GM12878 (cell line): ENCODE results near the gene DLX5.

ENCODE experiments used
- CTCF ChIP-seq, 3 experiments: IDR thresholded peaks in 2 of 3; conservative IDR thresholded peaks in 1 of 3; 2 replicates each; pipeline ENCODE4 v1.5.1; 2011; ENCODE audit warnings: low read depth in 3 of 3, low read length in 3 of 3, mild to moderate bottlenecking in 3 of 3, control low read depth in 2 of 3, moderate library complexity in 2 of 3, inconsistent platforms in 1 of 3, mixed read lengths in 1 of 3; ENCODE audit not compliant: control insufficient read depth in 2 of 3, insufficient read depth in 1 of 3; ENCODE audit errors: extremely low read depth in 1 of 3
- EZH2 ChIP-seq: IDR thresholded peaks from 2 replicates; pipeline ENCODE4 v1.6.1; 2012; ENCODE audit warnings: low read depth, mild to moderate bottlenecking, control low read depth, inconsistent platforms, low read length, borderline replicate concordance; ENCODE audit not compliant: control insufficient read depth
- FOS ChIP-seq: IDR thresholded peaks from 3 replicates; pipeline ENCODE4 v1.6.1; 2011; ENCODE audit warnings: borderline replicate concordance; ENCODE audit not compliant: insufficient read length; ENCODE audit errors: extremely low read depth
- HCFC1 ChIP-seq: fragments of 150-350 bp; IDR thresholded peaks from 2 replicates; pipeline ENCODE4 v1.6.1; 2014; ENCODE audit warnings: low read length
- NFYB ChIP-seq: IDR thresholded peaks from 2 replicates; pipeline ENCODE4 v1.6.1; 2011; ENCODE audit warnings: low read depth, mild to moderate bottlenecking, low read length, improper control_type of control experiment, moderate library complexity; ENCODE audit not compliant: insufficient read depth
- NRF1 ChIP-seq: conservative IDR thresholded peaks from 2 replicates; pipeline ENCODE4 v1.6.1; 2011; ENCODE audit warnings: mild to moderate bottlenecking, low read depth, low read length, improper control_type of control experiment
- POLR2A ChIP-seq: IDR thresholded peaks from 2 replicates; pipeline ENCODE4 v1.6.1; 2011; ENCODE audit warnings: low read depth, mild to moderate bottlenecking, low read length
- POLR2AphosphoS5 ChIP-seq: IDR thresholded peaks from 2 replicates; pipeline ENCODE4 v1.6.1; 2011; ENCODE audit warnings: mild to moderate bottlenecking, low read length, inconsistent platforms
- SRF ChIP-seq, 2 experiments: IDR thresholded peaks; 2 replicates each; pipeline ENCODE4 v1.6.1; 2011; ENCODE audit warnings: low read depth in 2 of 2, low read length in 2 of 2, mild to moderate bottlenecking in 1 of 2, moderate library complexity in 1 of 2
- YY1 ChIP-seq: IDR thresholded peaks from 2 replicates; pipeline ENCODE4 v1.6.1; 2011; ENCODE audit warnings: low read depth, mild to moderate bottlenecking, low read length

GRCh38 chr7:96989241-96989858 is 35.3 kb downstream of the DLX5 start:
- TF ChIP-seq POLR2AphosphoS5 (no peak), NRF1 (no peak), SRF (IDR thresholded peaks at IDR 0.05; ENCODE audit: low read depth in 2 of 2, low read length in 2 of 2) (no peak), CTCF (IDR thresholded peaks at IDR 0.05 in 2 of 3, conservative IDR thresholded peaks at IDR 0.05 in 1 of 3; ENCODE audit: control insufficient read depth in 2 of 3, extremely low read depth in 1 of 3, insufficient read depth in 1 of 3, low read depth in 3 of 3, low read length in 3 of 3) (no peak), POLR2A (no peak), HCFC1 (no peak), YY1 (no peak), NFYB (no peak), EZH2 (no peak), FOS (no peak)
